ENCODE measurements around the gene ACTL6B.

ACTL6B gene

GRCh38 chr7:100613412-100614175, 42.7 kb downstream of the ACTL6B start:
- DNase-seq (ENCODE audit: low read depth) = no peak
- H3K9ac ChIP-seq (ENCODE audit: low read length) = peak overlapping the region; percentile 89
- no peaks in the 10 kb centered on the region for H3K9me3 ChIP-seq (ENCODE audit: control insufficient read depth, low read length)
- peaks cover 4% of the 10 kb centered on the region for H3K4me1 ChIP-seq (ENCODE audit: control insufficient read depth, insufficient read depth, low read length)
- peak overlapping the region; percentile 89 for H3K4me3 ChIP-seq (ENCODE audit: low read length)
- no peaks in the 10 kb centered on the region for H3K27me3 ChIP-seq (replicated peaks; ENCODE audit: control insufficient read depth, insufficient read depth, low read length)
- no peaks in the 10 kb centered on the region for H3K36me3 ChIP-seq (ENCODE audit: control insufficient read depth, insufficient read depth, low read length, severe bottlenecking)

DNA sequence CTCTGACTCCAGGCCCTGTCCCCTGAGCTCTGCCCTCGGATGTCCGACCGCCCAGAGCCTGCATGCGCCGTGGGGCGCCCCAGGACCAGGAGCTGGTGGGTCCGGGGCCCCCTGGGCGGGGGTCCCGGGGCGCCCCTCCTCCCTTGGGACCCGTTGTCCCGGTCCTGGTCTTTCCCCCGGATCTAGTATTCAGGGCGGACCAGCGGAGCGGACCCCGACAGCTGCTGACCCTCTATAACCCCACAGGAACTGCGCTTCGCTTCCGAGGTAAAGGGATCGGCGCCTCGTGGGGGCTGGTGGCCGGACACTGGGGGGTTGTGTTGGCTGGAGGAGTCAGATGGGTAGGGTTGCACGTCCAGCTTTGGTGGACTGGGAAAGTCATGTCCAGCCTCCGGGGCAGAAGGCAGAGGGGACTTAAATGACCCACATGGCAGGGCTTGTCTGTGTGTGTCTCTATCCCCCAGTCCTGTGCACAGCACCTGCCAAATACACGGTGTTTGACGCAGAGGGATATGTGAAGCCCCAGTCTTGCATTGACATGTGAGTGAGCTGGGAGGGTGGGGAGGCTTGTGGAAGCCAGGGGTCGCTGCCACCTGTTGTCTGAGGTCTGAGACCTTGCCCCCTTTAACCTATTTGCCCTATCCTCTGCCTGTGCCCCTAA, 43.4 kb downstream of the ACTL6B start:
- H3K36me3 ChIP-seq (ENCODE audit: control insufficient read depth, insufficient read depth, low read length, severe bottlenecking) = peaks cover 7% of the 10 kb centered on the region
- H3K4me3 ChIP-seq (ENCODE audit: low read length) = peak overlapping the region; percentile 89
- peak overlapping the region; percentile 89 for H3K9ac ChIP-seq (ENCODE audit: low read length)
- no peaks in the 10 kb centered on the region for H3K9me3 ChIP-seq (ENCODE audit: control insufficient read depth, low read length)
- DNase-seq (ENCODE audit: low read depth) = peak; percentile 29
- peaks cover 4% of the 10 kb centered on the region for H3K4me1 ChIP-seq (ENCODE audit: control insufficient read depth, insufficient read depth, low read length)
- H3K27me3 ChIP-seq (replicated peaks; ENCODE audit: control insufficient read depth, insufficient read depth, low read length) = no peaks in the 10 kb centered on the region

GRCh38 chr7:100611983-100612729, 44.1 kb downstream of the ACTL6B start, which contains the start of gene MOSPD3:
TSS of gene MOSPD3 (plus strand) at chr7:100612540. CDS start at chr7:100612792, 252 bp downstream.
- peaks cover 4% of the 10 kb centered on the region for H3K4me1 ChIP-seq (ENCODE audit: control insufficient read depth, insufficient read depth, low read length)
- DNase-seq (ENCODE audit: low read depth) = peak; percentile 100
- H3K4me3 ChIP-seq (ENCODE audit: low read length) = peak within 1 kb of the TSS; percentile 89
- H3K27me3 ChIP-seq (replicated peaks; ENCODE audit: control insufficient read depth, insufficient read depth, low read length) = no peaks in the 10 kb centered on the region
- no peaks in the 10 kb centered on the region for H3K9me3 ChIP-seq (ENCODE audit: control insufficient read depth, low read length)
- H3K9ac ChIP-seq (ENCODE audit: low read length) = peak within 1 kb of the TSS; percentile 89
- peaks cover 11% of the 10 kb centered on the region for H3K36me3 ChIP-seq (ENCODE audit: control insufficient read depth, insufficient read depth, low read length, severe bottlenecking)

GRCh38 chr7:100609958-100610357, 46.3 kb downstream of the ACTL6B start:
- H3K4me3 ChIP-seq (ENCODE audit: low read length) = no peak overlapping the region
- H3K27me3 ChIP-seq (replicated peaks; ENCODE audit: control insufficient read depth, insufficient read depth, low read length) = no peaks in the 10 kb centered on the region
- no peaks in the 10 kb centered on the region for H3K9me3 ChIP-seq (ENCODE audit: control insufficient read depth, low read length)
- H3K9ac ChIP-seq (ENCODE audit: low read length) = no peak overlapping the region
- H3K4me1 ChIP-seq (ENCODE audit: control insufficient read depth, insufficient read depth, low read length) = peaks cover 4% of the 10 kb centered on the region
- DNase-seq (ENCODE audit: low read depth) = no peak
- H3K36me3 ChIP-seq (ENCODE audit: control insufficient read depth, insufficient read depth, low read length, severe bottlenecking) = peaks cover 14% of the 10 kb centered on the region

GRCh38 chr7:100607111-100607510, 49.1 kb downstream of the ACTL6B start:
- Histone ChIP-seq H3K4me1 (ENCODE audit: control insufficient read depth, insufficient read depth, low read length) (peaks cover 16% of the 10 kb centered on the region), H3K9ac (ENCODE audit: low read length) (no peak overlapping the region), H3K4me3 (ENCODE audit: low read length) (no peak overlapping the region), H3K36me3 (ENCODE audit: control insufficient read depth, insufficient read depth, low read length, severe bottlenecking) (peaks cover 14% of the 10 kb centered on the region), H3K9me3 (ENCODE audit: control insufficient read depth, low read length) (no peaks in the 10 kb centered on the region), H3K27me3 (replicated peaks; ENCODE audit: control insufficient read depth, insufficient read depth, low read length) (no peaks in the 10 kb centered on the region)
- no peak for DNase-seq (ENCODE audit: low read depth)

DNA sequence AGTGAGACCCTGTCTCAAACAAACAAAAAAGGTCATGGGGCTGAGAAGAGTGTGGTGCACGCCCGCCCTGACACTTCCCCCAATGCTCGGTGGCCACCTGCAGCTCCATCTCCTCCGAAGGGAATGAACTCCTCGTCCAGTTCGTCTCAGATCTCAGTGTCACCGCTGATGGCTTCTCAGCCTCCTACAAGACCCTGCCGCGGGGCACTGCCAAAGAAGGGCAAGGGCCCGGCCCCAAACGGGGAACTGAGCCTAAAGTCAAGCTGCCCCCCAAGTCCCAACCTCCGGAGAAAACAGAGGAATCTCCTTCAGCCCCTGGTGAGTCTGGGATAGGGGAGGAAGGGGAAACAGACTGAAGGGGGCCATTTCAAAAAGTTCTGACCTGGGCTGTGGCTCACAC, 49.9 kb downstream of the ACTL6B start:
- H3K9ac ChIP-seq (ENCODE audit: low read length) = no peak overlapping the region
- H3K4me1 ChIP-seq (ENCODE audit: control insufficient read depth, insufficient read depth, low read length) = peaks cover 20% of the 10 kb centered on the region
- no peak overlapping the region for H3K4me3 ChIP-seq (ENCODE audit: low read length)
- no peaks in the 10 kb centered on the region for H3K27me3 ChIP-seq (replicated peaks; ENCODE audit: control insufficient read depth, insufficient read depth, low read length)
- H3K9me3 ChIP-seq (ENCODE audit: control insufficient read depth, low read length) = no peaks in the 10 kb centered on the region
- peaks cover 14% of the 10 kb centered on the region for H3K36me3 ChIP-seq (ENCODE audit: control insufficient read depth, insufficient read depth, low read length, severe bottlenecking)
- DNase-seq (ENCODE audit: low read depth) = no peak

DNA sequence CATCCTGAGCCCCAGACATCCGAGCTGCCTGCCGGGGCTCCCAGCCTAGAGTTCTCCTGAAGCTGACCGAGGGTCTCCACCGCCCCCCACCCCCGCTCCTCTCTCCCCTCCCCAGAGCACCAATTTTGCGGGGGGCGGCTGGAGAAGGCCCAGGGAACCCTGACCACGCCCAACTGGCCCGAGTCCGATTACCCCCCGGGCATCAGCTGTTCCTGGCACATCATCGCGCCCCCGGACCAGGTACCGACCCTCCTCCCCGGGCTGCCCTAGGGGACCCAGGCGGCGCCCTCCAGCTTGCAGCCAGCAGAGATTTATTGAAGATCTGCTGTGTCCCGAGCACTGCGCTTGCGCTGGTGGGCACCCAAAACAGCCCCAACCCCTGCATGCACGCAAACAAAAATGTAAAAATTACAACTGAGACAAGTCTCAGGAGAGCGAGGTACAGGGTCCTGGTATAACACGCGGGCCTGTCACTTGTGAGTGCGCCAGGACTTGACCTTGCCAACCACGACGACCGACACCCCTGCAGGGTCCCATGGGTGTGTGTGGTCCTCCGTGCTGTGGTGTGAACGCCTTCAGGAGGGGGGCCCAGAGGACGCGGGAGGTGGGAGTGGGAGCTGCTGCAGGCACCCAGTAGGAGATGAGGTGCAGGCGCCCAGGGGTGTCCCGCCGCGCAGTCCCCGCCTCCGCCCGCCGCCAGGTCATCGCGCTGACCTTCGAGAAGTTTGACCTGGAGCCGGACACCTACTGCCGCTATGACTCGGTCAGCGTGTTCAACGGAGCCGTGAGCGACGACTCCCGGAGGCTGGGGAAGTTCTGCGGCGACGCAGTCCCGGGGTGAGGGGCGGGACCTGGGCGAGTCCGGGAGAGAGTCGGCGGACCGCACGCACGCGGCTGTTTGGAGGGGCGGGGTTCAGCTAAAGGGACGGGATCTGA, 51.0 kb downstream of the ACTL6B start:
- H3K9ac ChIP-seq (ENCODE audit: low read length) = peak overlapping the region; percentile 75

GRCh38 chr7:100604028-100604975, 51.9 kb downstream of the ACTL6B start:
- Histone ChIP-seq H3K9me3 (ENCODE audit: control insufficient read depth, low read length) (no peaks in the 10 kb centered on the region), H3K4me1 (ENCODE audit: control insufficient read depth, insufficient read depth, low read length) (peaks cover 29% of the 10 kb centered on the region), H3K36me3 (ENCODE audit: control insufficient read depth, insufficient read depth, low read length, severe bottlenecking) (peaks cover 14% of the 10 kb centered on the region), H3K4me3 (ENCODE audit: low read length) (peak overlapping the region; percentile 93), H3K9ac (ENCODE audit: low read length) (peak overlapping the region; percentile 90), H3K27me3 (replicated peaks; ENCODE audit: control insufficient read depth, insufficient read depth, low read length) (no peaks in the 10 kb centered on the region)
- peak; percentile 81 for DNase-seq (ENCODE audit: low read depth)

More for the DNA sequence above, 51.0 kb downstream of the ACTL6B start:
- DNase-seq (ENCODE audit: low read depth) = no peak
- Histone ChIP-seq H3K4me1 (ENCODE audit: control insufficient read depth, insufficient read depth, low read length) (peaks cover 24% of the 10 kb centered on the region), H3K9me3 (ENCODE audit: control insufficient read depth, low read length) (no peaks in the 10 kb centered on the region), H3K27me3 (replicated peaks; ENCODE audit: control insufficient read depth, insufficient read depth, low read length) (no peaks in the 10 kb centered on the region), H3K36me3 (ENCODE audit: control insufficient read depth, insufficient read depth, low read length, severe bottlenecking) (peaks cover 14% of the 10 kb centered on the region), H3K4me3 (ENCODE audit: low read length) (peak overlapping the region; percentile 80)

GRCh38 chr7:100603726-100604027, 52.6 kb downstream of the ACTL6B start:
- Histone ChIP-seq H3K4me1 (ENCODE audit: control insufficient read depth, insufficient read depth, low read length) (peaks cover 29% of the 10 kb centered on the region), H3K4me3 (ENCODE audit: low read length) (peak overlapping the region; percentile 93), H3K9me3 (ENCODE audit: control insufficient read depth, low read length) (no peaks in the 10 kb centered on the region), H3K36me3 (ENCODE audit: control insufficient read depth, insufficient read depth, low read length, severe bottlenecking) (peaks cover 14% of the 10 kb centered on the region), H3K9ac (ENCODE audit: low read length) (peak overlapping the region; percentile 90), H3K27me3 (replicated peaks; ENCODE audit: control insufficient read depth, insufficient read depth, low read length) (no peaks in the 10 kb centered on the region)
- peak; percentile 54 for DNase-seq (ENCODE audit: low read depth)
